ENCODE results near the gene CLASP1. TPM values are rescaled to one million over a fixed set of nuclear protein-coding genes. Genes with fewer than 3 reads are reported as not detected.

CLASP1 gene
- total RNA-seq, 1 donor from 2014 or later: 110 TPM

- no peak overlapping the region for H2AFZ ChIP-seq (replicated peaks)
- no peak overlapping the region for H3K4me2 ChIP-seq
- H3K27ac ChIP-seq: no peak overlapping the region
- no peak overlapping the region for H3K4me3 Mint-ChIP-seq
- no peaks in the 10 kb centered on the region for H3F3A ChIP-seq (ENCODE audit: low read depth)
- H3K36me3 Mint-ChIP-seq: peaks cover 46% of the 10 kb centered on the region
- H3K4me1 ChIP-seq: no peaks in the 10 kb centered on the region
- no peak overlapping the region for H3K4me3 ChIP-seq
- no peaks in the 10 kb centered on the region for H3K9me3 ChIP-seq (ENCODE audit: low read depth)
- H3K79me2 ChIP-seq (ENCODE audit: low read depth): no peaks in the 10 kb centered on the region
- no peak for DNase-seq (ENCODE audit: low spot score)
- H3K36me3 ChIP-seq: no peaks in the 10 kb centered on the region
- no peaks in the 10 kb centered on the region for H3K27me3 ChIP-seq
- TF ChIP-seq EZH2phosphoT487 (IDR thresholded peaks at IDR 0.05): no peak
- no peak for TF ChIP-seq CTCF (IDR thresholded peaks at IDR 0.05)
- no peak for TF ChIP-seq EZH2 (IDR thresholded peaks at IDR 0.05)
- H3K27ac Mint-ChIP-seq: no peak overlapping the region
- no peaks in the 10 kb centered on the region for H4K20me1 ChIP-seq (ENCODE audit: low read depth)
- no peak overlapping the region for H3K9ac ChIP-seq
- no peaks in the 10 kb centered on the region for H3K4me1 Mint-ChIP-seq
- H3K9me3 Mint-ChIP-seq: no peaks in the 10 kb centered on the region
- H3K27me3 Mint-ChIP-seq (ENCODE audit: insufficient read depth, low read depth): peaks cover 2% of the 10 kb centered on the region
These were observed 281.1 kb downstream of the CLASP1 start for GRCh38 chr2:121368155-121368554.

GRCh38 chr2:121367246-121367900 lies 281.9 kb downstream of the CLASP1 start:
- DNase-seq (ENCODE audit: low spot score): no peak
- Histone ChIP-seq H3K27me3 (no peaks in the 10 kb centered on the region), H3F3A (ENCODE audit: low read depth) (no peaks in the 10 kb centered on the region), H3K4me2 (no peak overlapping the region), H2AFZ (replicated peaks) (no peak overlapping the region), H3K79me2 (ENCODE audit: low read depth) (no peaks in the 10 kb centered on the region), H3K4me3 (no peak overlapping the region), H3K27ac (no peak overlapping the region), H3K4me1 (no peaks in the 10 kb centered on the region), H3K9ac (no peak overlapping the region), H3K9me3 (ENCODE audit: low read depth) (no peaks in the 10 kb centered on the region), H4K20me1 (ENCODE audit: low read depth) (no peaks in the 10 kb centered on the region), H3K36me3 (no peaks in the 10 kb centered on the region)
- Mint-ChIP-seq H3K27ac (no peak overlapping the region), H3K4me3 (no peak overlapping the region), H3K4me1 (no peaks in the 10 kb centered on the region), H3K9me3 (no peaks in the 10 kb centered on the region), H3K36me3 (peaks cover 41% of the 10 kb centered on the region), H3K27me3 (ENCODE audit: insufficient read depth, low read depth) (peaks cover 2% of the 10 kb centered on the region)
- TF ChIP-seq CTCF (IDR thresholded peaks at IDR 0.05) (no peak), EZH2phosphoT487 (IDR thresholded peaks at IDR 0.05) (no peak), EZH2 (IDR thresholded peaks at IDR 0.05) (no peak)

- Mint-ChIP-seq H3K9me3 (no peaks in the 10 kb centered on the region), H3K27ac (no peak overlapping the region), H3K36me3 (peaks cover 37% of the 10 kb centered on the region), H3K4me1 (no peaks in the 10 kb centered on the region), H3K27me3 (ENCODE audit: insufficient read depth, low read depth) (peaks cover 2% of the 10 kb centered on the region), H3K4me3 (no peak overlapping the region)
- H3F3A ChIP-seq (ENCODE audit: low read depth): no peaks in the 10 kb centered on the region
- no peaks in the 10 kb centered on the region for H3K9me3 ChIP-seq (ENCODE audit: low read depth)
- no peak for TF ChIP-seq CTCF (IDR thresholded peaks at IDR 0.05)
- no peak for TF ChIP-seq EZH2 (IDR thresholded peaks at IDR 0.05)
- TF ChIP-seq EZH2phosphoT487 (IDR thresholded peaks at IDR 0.05): no peak
- DNase-seq (ENCODE audit: low spot score): no peak
- H3K4me3 ChIP-seq: no peak overlapping the region
- no peaks in the 10 kb centered on the region for H3K4me1 ChIP-seq
- H3K27me3 ChIP-seq: no peaks in the 10 kb centered on the region
- no peaks in the 10 kb centered on the region for H3K79me2 ChIP-seq (ENCODE audit: low read depth)
- no peak overlapping the region for H2AFZ ChIP-seq (replicated peaks)
- H3K36me3 ChIP-seq: no peaks in the 10 kb centered on the region
- no peaks in the 10 kb centered on the region for H4K20me1 ChIP-seq (ENCODE audit: low read depth)
- H3K4me2 ChIP-seq: no peak overlapping the region
- no peak overlapping the region for H3K9ac ChIP-seq
- no peak overlapping the region for H3K27ac ChIP-seq
These were observed 283.2 kb downstream of the CLASP1 start for GRCh38 chr2:121366040-121366439.
